Central memory CD8-positive, alpha-beta T cell (primary cell): ENCODE data around the gene CCDC200.

ENCODE experiments used
- ATAC-seq: fragments of 150-1000 bp; cut with Tn5 transposase; replicated peaks from 2 replicates; pipeline ENCODE4 v1.10.0; 2022; ENCODE audit warnings: mild to moderate bottlenecking, moderate FRiP score, moderate number of reproducible peaks; ENCODE audit not compliant: poor library complexity, severe bottlenecking; ENCODE audit errors: extremely low read depth
- DNase-seq, 2 donors: peaks; one replicate each; pipeline ENCODE4 v3.0.0; 2021; ENCODE audit warnings: low spot score in 2 of 2
- H3K27ac Mint-ChIP-seq: one replicate; pipeline ENCODE4 v1.8.0; 2022; ENCODE audit warnings: low read depth, mild to moderate bottlenecking, moderate library complexity, mixed read lengths
- H3K27me3 Mint-ChIP-seq: one replicate; pipeline ENCODE4 v1.8.0; 2022; ENCODE audit warnings: mixed read lengths
- H3K36me3 Mint-ChIP-seq: one replicate; pipeline ENCODE4 v1.8.0; 2022; ENCODE audit warnings: mild to moderate bottlenecking, moderate library complexity, mixed read lengths; ENCODE audit not compliant: insufficient read depth
- H3K4me1 Mint-ChIP-seq: one replicate; pipeline ENCODE4 v1.8.0; 2022; ENCODE audit warnings: mixed read lengths
- H3K4me3 Mint-ChIP-seq: one replicate; pipeline ENCODE4 v1.8.0; 2022; ENCODE audit warnings: mild to moderate bottlenecking, moderate library complexity, mixed read lengths
- H3K9me3 Mint-ChIP-seq: one replicate; pipeline ENCODE4 v1.8.0; 2022; ENCODE audit warnings: mixed read lengths

Gene CCDC200

GRCh38 chr17:43171586-43172487 lies 56.6 kb downstream of the CCDC200 start:
- H3K36me3 Mint-ChIP-seq: peaks cover 14% of the 10 kb centered on the region
- no peak for DNase-seq

More at GRCh38 chr17:43171586-43172487, 56.6 kb downstream of the CCDC200 start:
- H3K9me3 Mint-ChIP-seq: no peaks in the 10 kb centered on the region
- H3K27ac Mint-ChIP-seq: peak overlapping the region; percentile 19
- no peak for ATAC-seq
- H3K4me1 Mint-ChIP-seq: peaks cover 35% of the 10 kb centered on the region
- no peaks in the 10 kb centered on the region for H3K27me3 Mint-ChIP-seq
- H3K4me3 Mint-ChIP-seq: no peak overlapping the region
